ENCODE results near the gene SERAC1.
A peak's percentile ranks its signal among the peaks of the same experiment; 100 is the strongest.

The SERAC1 gene

GRCh38 chr6:158150701-158151100 lies 17.4 kb downstream of the SERAC1 start:
- H3K27ac Mint-ChIP-seq, result no peak overlapping the region
- no peak overlapping the region for H3K4me3 Mint-ChIP-seq
- no peaks in the 10 kb centered on the region for H3K9me3 Mint-ChIP-seq
- H3K4me1 Mint-ChIP-seq, result no peaks in the 10 kb centered on the region
- H3K36me3 Mint-ChIP-seq (ENCODE audit: low read depth), result peaks cover 27% of the 10 kb centered on the region
- H3K27me3 Mint-ChIP-seq (ENCODE audit: low read depth), result no peaks in the 10 kb centered on the region
- TF ChIP-seq CTCF (IDR thresholded peaks at IDR 0.05; ENCODE audit: unreplicated experiment in 3 of 3), result no peak

- no peak overlapping the region for H3K4me3 Mint-ChIP-seq
- H3K27me3 Mint-ChIP-seq (ENCODE audit: low read depth), result no peaks in the 10 kb centered on the region
- H3K9me3 Mint-ChIP-seq, result no peaks in the 10 kb centered on the region
- peaks cover 19% of the 10 kb centered on the region for H3K36me3 Mint-ChIP-seq (ENCODE audit: low read depth)
- no peak for TF ChIP-seq CTCF (IDR thresholded peaks at IDR 0.05; ENCODE audit: unreplicated experiment in 3 of 3)
- H3K27ac Mint-ChIP-seq, result no peak overlapping the region
- H3K4me1 Mint-ChIP-seq, result no peaks in the 10 kb centered on the region
Observed at GRCh38 chr6:158149641-158150040, 18.4 kb downstream of the SERAC1 start.

GRCh38 chr6:158143700-158144099 lies 24.4 kb downstream of the SERAC1 start:
- no peaks in the 10 kb centered on the region for H3K27me3 Mint-ChIP-seq (ENCODE audit: low read depth)
- TF ChIP-seq CTCF (IDR thresholded peaks at IDR 0.05; ENCODE audit: unreplicated experiment in 3 of 3), result no peak
- H3K4me3 Mint-ChIP-seq, result no peak overlapping the region
- no peaks in the 10 kb centered on the region for H3K9me3 Mint-ChIP-seq
- H3K27ac Mint-ChIP-seq, result no peak overlapping the region
- H3K36me3 Mint-ChIP-seq (ENCODE audit: low read depth), result peaks cover 43% of the 10 kb centered on the region
- no peaks in the 10 kb centered on the region for H3K4me1 Mint-ChIP-seq

GRCh38 chr6:158142789-158143188 lies 25.3 kb downstream of the SERAC1 start:
- H3K4me1 Mint-ChIP-seq, result no peaks in the 10 kb centered on the region
- no peaks in the 10 kb centered on the region for H3K27me3 Mint-ChIP-seq (ENCODE audit: low read depth)
- H3K9me3 Mint-ChIP-seq, result no peaks in the 10 kb centered on the region
- peaks cover 43% of the 10 kb centered on the region for H3K36me3 Mint-ChIP-seq (ENCODE audit: low read depth)
- no peak for TF ChIP-seq CTCF (IDR thresholded peaks at IDR 0.05; ENCODE audit: unreplicated experiment in 3 of 3)
- no peak overlapping the region for H3K4me3 Mint-ChIP-seq
- H3K27ac Mint-ChIP-seq, result no peak overlapping the region

GRCh38 chr6:158131926-158132325 lies 36.1 kb downstream of the SERAC1 start:
- no peaks in the 10 kb centered on the region for H3K27me3 Mint-ChIP-seq (ENCODE audit: low read depth)
- H3K27ac Mint-ChIP-seq, result no peak overlapping the region
- no peaks in the 10 kb centered on the region for H3K9me3 Mint-ChIP-seq
- H3K36me3 Mint-ChIP-seq (ENCODE audit: low read depth), result peaks cover 11% of the 10 kb centered on the region
- no peaks in the 10 kb centered on the region for H3K4me1 Mint-ChIP-seq
- TF ChIP-seq CTCF (IDR thresholded peaks at IDR 0.05; ENCODE audit: unreplicated experiment in 3 of 3), result peak; percentile 47 to 57 (median 56)
- no peak overlapping the region for H3K4me3 Mint-ChIP-seq

GRCh38 chr6:158125271-158125670 lies 42.8 kb downstream of the SERAC1 start:
- H3K4me1 Mint-ChIP-seq, result no peaks in the 10 kb centered on the region
- no peak overlapping the region for H3K27ac Mint-ChIP-seq
- H3K9me3 Mint-ChIP-seq, result peaks cover 3% of the 10 kb centered on the region
- no peak for TF ChIP-seq CTCF (IDR thresholded peaks at IDR 0.05; ENCODE audit: unreplicated experiment in 3 of 3)
- no peak overlapping the region for H3K4me3 Mint-ChIP-seq
- H3K36me3 Mint-ChIP-seq (ENCODE audit: low read depth), result peaks cover 53% of the 10 kb centered on the region
- H3K27me3 Mint-ChIP-seq (ENCODE audit: low read depth), result no peaks in the 10 kb centered on the region

Measured in nephron (organoid).